ENCODE data around the gene DCXR. TPM values are rescaled to one million over a fixed set of nuclear protein-coding genes. Genes with fewer than 3 reads are reported as not detected.

The DCXR gene
- total and polyA plus RNA-seq, 8 donors = 34.8 to 108 (median 60.0) TPM

DNA sequence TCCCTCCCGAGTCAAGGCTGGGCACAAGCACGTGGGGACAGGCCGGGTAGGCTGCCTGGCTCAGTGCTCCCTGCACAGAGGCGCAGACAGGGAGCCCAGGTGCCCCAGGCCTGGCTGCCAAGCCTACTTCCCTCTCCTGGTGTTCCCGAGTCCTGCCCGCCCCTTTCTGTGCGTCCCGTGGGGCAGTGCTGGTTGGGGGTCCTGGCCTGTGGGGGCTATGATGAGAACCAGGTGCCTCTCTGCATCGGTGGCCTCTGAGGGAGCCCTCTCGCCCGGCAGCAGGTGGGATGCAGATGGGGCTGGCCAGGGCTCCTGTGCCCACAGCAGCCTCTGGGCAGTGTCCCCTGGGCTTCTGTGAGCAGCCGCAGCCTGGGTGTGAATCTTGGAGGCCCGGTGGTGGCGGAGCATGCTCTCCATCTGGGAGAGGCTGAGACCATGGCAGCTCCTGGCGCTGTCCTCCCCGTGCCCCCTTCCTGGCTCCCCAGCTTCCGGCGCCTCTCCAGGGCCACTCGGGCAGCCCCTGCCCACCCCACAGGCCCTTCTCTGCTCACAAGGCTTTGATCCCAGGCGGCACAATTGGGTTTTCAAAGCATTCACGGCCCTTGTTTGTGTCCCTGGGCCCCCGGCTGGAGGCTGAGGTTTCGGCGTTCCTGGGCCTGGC is 22.1 kb downstream of the DCXR start:
- 86 to 90% methylated on average over 21 to 24 of the region's 24 CpGs for WGBS, 2 donors
- intact Hi-C loops (cut with DNase I) = loop anchor here in 2 of 3 donors (5.0 to 10.0 kb wide), 2 partner anchors 53 to 61 kb away; partner anchors contain the start of gene NOTUM (in 1 of the 2)
- ATAC-seq = no peak
- no peaks in the 10 kb centered on the region for H3K9me3 ChIP-seq
- peaks cover 0 to 3% (median 0%) of the 10 kb centered on the region in 3 donors for H3K4me1 ChIP-seq
- no peak overlapping the region for H3K27ac ChIP-seq
- no peak for DNase-seq
- H3K4me3 ChIP-seq = no peak overlapping the region
- H3K36me3 ChIP-seq = no peaks in the 10 kb centered on the region
- H3K27me3 ChIP-seq = no peaks in the 10 kb centered on the region
- TF ChIP-seq CTCF (IDR thresholded peaks at IDR 0.05) = no peak
- FAIRE-seq = no peak

GRCh38 chr17:82014971-82015310 is 22.6 kb downstream of the DCXR start:
- no peaks in the 10 kb centered on the region for H3K9me3 ChIP-seq
- no peak overlapping the region for H3K4me3 ChIP-seq
- H3K27ac ChIP-seq = no peak overlapping the region
- no peak for TF ChIP-seq CTCF (IDR thresholded peaks at IDR 0.05)
- WGBS, 2 donors = 81 to 88% methylated on average over 13 of the region's 13 CpGs
- ATAC-seq (no peak), FAIRE-seq (no peak), DNase-seq (no peak)
- H3K27me3 ChIP-seq = no peaks in the 10 kb centered on the region
- no peaks in the 10 kb centered on the region for H3K36me3 ChIP-seq
- intact Hi-C loops (cut with DNase I) = loop anchor here in 2 of 3 donors (5.0 to 10.0 kb wide), 2 partner anchors 53 to 60 kb away; partner anchors contain the start of gene NOTUM (in 1 of the 2)
- H3K4me1 ChIP-seq = peaks cover 0 to 3% (median 0%) of the 10 kb centered on the region in 3 donors

DNA sequence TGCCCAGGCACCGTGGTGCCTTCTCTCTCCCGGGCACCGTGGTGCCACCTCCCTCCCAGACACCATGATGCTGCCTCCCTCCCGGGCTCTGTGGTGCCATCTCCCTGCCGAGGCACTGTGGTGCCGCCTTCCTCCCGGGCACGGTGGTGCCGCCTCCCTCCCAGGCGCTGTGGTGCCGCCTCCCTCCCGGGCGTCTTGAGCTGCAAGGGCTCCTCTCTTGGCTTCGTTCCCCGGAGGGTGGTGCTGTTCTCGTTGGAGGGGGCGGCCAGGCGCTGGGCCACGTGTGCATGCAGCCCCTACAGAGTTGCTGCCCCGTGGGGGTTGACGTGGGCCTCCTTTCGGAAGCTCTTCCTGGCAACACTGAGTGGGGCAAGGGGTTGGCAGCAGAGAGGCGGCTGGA is 23.1 kb downstream of the DCXR start:
- H3K27ac ChIP-seq = no peak overlapping the region
- no peaks in the 10 kb centered on the region for H3K36me3 ChIP-seq
- no peak overlapping the region for H3K4me3 ChIP-seq
- no peak for TF ChIP-seq CTCF (IDR thresholded peaks at IDR 0.05)
- ATAC-seq = no peak
- intact Hi-C loops (cut with DNase I) = loop anchor here in 1 of 3 donors (10.0 kb wide), 1 partner anchor 60 kb away; no protein-coding TSS in a partner anchor
- peaks cover 0 to 3% (median 0%) of the 10 kb centered on the region in 3 donors for H3K4me1 ChIP-seq
- no peak for FAIRE-seq
- WGBS, 2 donors = 76 to 86% methylated on average over 22 to 23 of the region's 23 CpGs
- no peak for DNase-seq
- H3K27me3 ChIP-seq = no peaks in the 10 kb centered on the region
- no peaks in the 10 kb centered on the region for H3K9me3 ChIP-seq

DNA sequence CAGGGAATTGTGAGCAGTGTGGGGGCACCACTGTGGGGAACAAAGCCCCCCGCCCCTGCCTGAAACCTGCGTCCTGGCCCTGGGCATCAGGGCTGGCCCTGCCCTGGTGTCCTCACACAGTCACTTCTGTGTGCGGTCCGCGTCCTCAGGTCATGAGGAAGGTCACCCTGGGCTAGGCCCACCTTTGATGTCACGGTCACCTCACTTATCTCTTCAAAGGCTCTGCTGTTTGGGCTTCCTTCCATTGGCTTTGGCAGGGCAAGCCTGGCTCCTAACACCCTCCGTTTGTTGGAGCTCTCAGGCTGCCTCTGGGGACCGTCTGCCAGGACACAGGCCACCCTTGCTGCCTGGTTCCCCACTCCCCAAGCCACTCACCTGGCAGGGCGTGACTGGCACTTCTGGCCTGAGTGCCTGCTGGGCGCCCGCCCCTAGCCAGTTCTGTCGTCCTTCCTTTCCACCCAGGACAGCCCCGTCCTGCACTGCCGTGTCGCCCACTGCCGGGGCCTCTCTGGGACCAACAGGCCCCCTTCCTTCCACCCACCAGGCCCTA is 23.6 kb downstream of the DCXR start:
- no peak overlapping the region for H3K4me3 ChIP-seq
- intact Hi-C loops (cut with DNase I) = loop anchor here in 1 of 3 donors (10.0 kb wide), 1 partner anchor 59 kb away; no protein-coding TSS in a partner anchor
- WGBS, 2 donors = 88 to 92% methylated on average over 16 of the region's 16 CpGs
- TF ChIP-seq CTCF (IDR thresholded peaks at IDR 0.05) = no peak
- peaks cover 0 to 3% (median 0%) of the 10 kb centered on the region in 3 donors for H3K4me1 ChIP-seq
- DNase-seq = no peak
- FAIRE-seq = no peak
- no peak for ATAC-seq
- H3K36me3 ChIP-seq = no peaks in the 10 kb centered on the region
- no peaks in the 10 kb centered on the region for H3K27me3 ChIP-seq
- H3K9me3 ChIP-seq = no peaks in the 10 kb centered on the region
- H3K27ac ChIP-seq = no peak overlapping the region

DNA sequence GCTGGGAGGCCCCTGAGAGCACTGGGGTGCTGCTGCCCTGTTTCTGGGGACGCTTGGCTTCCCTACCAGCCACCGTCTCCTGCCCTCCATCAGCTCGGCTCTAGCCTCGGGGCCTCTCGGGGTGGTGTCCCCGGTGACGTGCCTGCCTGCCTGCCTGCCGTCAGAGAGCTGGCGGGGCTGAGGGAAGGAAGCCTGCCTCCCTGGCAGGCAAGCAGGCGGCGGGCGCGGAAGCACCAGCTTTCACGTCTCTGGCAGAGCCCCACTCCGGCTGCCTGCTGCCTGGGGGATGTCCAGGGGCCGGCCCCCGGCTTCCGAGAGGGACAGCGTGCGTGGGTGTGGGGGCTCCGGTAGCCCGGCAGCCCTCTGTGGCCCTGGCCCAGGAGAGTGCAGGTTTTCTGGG is 24.2 kb downstream of the DCXR start:
- no peaks in the 10 kb centered on the region for H3K9me3 ChIP-seq
- no peak for ATAC-seq
- no peaks in the 10 kb centered on the region for H3K36me3 ChIP-seq
- no peak for FAIRE-seq
- intact Hi-C loops (cut with DNase I) = loop anchor here in 1 of 3 donors (10.0 kb wide), 1 partner anchor 59 kb away; no protein-coding TSS in a partner anchor
- no peak overlapping the region for H3K4me3 ChIP-seq
- H3K27ac ChIP-seq = no peak overlapping the region
- H3K4me1 ChIP-seq = peaks cover 0 to 2% (median 0%) of the 10 kb centered on the region in 3 donors
- DNase-seq = no peak
- no peak for TF ChIP-seq CTCF (IDR thresholded peaks at IDR 0.05)
- 87 to 88% methylated on average over 17 to 22 of the region's 22 CpGs for WGBS, 2 donors
- H3K27me3 ChIP-seq = no peaks in the 10 kb centered on the region
